ENCODE data around the gene MTA3.

Gene MTA3

DNA sequence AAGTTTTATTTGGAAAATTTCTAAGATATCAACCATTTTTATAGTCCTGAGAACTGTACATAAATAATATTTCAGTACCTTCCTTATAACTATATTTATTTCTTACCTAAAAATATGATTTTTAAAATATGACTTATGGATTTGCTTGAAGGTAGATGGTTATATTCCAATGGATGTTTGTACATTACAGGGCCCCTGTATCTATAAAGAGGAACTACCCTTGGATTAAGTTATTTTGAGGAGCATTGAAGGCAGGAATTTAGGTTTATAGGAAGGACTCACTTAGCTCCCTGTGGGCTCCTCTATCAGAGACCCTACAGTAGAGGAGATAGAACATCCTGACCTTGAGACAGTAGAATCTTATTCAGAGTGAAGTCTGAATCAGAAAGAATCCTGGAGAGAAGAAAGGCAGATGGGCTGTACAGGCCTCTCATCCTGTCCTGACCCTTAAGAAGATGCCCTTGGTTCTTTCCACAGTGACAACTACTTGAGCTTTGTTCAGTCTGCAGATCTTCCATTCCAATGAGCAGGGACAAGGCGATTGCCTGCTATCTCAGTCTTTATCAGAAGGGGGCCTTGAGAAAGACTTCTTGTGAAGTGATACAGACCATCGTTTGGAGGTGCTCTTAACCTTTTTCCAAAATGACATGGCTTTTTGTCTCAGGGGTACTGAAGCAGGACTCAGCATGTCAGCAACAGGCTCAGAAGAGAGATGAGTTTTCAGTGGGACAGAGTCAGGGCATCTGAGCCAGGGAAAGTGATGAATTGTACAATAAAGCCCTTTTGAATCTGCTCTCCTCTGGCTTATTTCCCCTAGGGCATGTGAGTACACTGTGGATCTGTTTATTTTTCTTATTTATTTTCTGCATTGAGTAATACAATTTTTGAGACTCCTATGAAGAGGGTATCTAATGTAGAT, 174.6 kb downstream of the MTA3 start:
- DNase-seq: no peak

DNA sequence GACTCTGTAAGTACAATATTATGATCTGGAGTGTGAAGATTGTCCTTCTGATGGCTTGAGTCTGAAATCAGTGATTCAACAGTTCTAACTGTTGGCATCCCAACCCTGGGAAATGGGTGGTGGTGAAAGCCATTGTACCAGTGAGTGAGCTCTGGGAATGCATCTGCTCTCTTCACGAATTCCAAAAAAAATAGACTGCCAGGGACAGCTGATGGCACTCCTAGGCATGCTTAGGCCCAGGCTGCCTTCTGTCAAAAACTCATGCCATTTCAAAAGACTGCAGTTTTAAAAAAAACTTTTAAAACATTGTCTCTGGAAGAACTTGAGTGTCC, 175.2 kb downstream of the MTA3 start:
- no peak for DNase-seq

DNA sequence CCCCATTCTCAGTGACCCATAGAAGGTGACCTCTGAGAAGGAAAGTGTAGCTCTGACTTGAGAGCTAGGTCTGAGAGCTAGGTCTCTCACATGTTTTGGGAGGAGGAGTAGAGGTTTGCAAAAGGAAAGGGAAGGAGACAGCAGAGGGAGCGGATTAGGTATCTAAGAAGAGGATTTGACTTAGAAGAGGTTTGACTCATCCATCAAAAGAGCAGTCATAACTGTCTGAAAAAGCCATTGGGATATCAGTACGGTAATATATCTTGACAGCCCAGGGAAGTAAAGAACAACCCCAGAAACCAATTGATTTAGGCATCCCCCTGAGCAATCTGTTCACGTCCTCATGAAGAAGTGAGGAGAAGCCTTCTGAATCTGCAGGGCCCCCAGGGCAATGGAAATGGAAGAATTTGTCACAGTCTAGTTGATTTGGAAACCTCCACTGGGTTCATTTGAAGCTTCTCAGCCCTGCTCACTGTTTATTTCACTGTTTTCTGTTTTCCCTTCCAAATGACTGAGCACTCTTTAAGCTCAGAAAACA, 176.2 kb downstream of the MTA3 start:
- DNase-seq: no peak

DNA sequence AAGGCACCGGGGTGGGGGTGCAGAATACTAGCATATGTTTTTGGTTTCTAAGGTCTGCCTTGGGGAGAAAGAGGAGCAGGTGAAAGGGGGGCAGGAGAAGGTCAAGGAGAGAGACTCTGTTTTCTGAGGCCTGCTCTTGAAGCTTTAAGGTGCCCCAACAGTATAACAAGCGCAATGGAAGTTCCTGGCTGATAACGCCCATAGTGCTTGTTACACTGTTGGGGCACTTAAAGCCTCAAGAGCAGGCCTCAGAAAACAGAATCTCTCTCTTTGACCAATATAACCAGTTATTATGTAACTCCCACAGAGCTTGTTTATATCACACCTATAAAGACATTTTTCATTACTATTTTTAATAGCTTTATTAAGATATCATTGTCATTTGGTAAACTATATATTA, 179.0 kb downstream of the MTA3 start:
- DNase-seq: no peak

DNA sequence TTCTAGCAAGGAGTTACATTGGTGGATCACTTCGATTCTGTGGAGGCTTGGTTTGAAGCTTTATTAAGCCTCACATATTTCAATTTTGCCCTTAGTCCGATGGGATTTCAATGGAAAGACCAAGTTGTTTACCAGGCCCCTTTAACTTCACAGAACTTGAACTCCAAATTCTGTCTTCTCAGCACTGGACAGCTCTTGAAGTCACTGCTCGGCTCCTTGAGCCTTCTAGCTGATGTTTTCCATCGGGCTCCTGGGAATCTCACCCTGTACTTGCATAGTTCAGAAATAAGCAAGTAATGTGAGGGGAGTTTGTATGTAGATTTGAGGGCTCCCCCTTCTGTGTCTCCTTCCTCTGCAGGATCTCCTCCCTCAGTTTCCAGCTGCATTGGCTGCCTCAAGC, 180.4 kb downstream of the MTA3 start:
- no peak for DNase-seq

GRCh38 chr2:42752314-42752713, 183.9 kb downstream of the MTA3 start:
- DNase-seq: no peak

GRCh38 chr2:42752816-42753813, 184.7 kb downstream of the MTA3 start:
- DNase-seq: no peak

DNA sequence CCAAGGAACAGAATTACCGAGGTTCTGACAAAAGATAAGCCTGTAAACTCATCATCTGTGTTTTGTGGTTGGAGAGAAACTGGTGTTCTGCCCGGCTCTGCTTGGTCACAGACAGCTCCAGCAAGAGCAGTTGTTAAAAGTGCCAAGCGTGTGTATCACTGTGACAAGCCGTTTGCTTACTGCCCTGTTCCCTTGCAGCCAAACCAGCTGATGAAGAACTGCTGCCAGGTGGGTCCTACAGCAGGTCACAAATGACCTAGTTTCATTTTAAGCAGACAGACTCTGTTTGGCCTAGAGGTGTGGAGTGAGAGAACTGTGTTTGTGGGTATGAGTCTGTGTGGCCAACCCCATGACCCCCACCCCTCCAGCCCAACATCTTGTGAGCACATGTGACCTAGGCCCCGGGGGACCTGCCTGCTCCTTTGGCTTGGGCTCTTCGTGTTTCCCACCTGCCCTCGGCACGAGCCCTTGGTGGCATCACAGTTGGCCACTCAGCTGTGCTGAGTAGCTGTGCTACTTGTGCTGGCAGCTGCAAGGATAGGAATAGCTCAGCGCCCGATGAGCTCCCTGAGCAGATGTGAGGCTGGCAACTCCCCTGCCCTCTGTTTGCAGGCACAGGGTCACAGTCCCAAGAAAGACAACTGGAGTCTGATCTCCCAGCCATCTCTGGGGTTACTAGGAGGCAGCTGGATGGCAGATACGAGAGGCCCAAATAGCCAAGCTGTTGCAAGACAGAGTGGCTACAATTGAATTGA, 185.8 kb downstream of the MTA3 start:
- no peak for DNase-seq

- no peak for DNase-seq
Measured at GRCh38 chr2:42754776-42755140, 186.3 kb downstream of the MTA3 start.

DNA sequence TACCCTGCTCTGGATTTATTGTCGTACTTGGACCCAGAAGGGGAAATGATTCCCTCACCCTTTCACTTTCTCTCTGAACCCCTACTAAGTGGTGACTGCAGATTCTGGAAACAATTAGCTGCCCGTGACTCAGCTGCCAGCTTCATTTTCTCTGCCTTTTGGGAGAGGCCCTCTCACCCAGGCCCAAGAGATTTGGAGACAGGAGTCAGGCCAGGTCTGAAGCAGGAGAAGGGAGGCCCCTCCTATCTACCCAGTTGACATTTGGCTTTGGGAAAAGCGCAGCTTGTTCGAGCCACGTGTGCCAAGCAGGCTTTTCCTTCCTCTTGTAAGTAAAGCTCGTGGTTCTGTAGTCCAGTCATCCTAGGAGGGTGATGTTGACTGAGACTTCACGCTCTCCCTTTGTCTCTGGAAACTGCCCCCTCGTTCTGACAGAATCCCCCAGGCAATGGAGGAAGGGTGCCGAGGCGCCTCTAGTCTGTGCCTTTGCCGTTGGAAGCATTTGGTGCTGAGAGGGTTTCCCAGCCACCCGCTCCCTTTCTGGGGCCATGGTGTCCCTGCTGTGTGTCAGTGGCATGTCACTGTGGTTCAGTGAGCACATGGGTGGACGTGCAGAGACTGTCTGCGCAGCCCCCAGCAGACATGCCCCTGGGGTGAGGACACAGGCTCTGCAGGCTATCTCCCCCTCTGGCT, 186.9 kb downstream of the MTA3 start:
- no peak for DNase-seq

DNA sequence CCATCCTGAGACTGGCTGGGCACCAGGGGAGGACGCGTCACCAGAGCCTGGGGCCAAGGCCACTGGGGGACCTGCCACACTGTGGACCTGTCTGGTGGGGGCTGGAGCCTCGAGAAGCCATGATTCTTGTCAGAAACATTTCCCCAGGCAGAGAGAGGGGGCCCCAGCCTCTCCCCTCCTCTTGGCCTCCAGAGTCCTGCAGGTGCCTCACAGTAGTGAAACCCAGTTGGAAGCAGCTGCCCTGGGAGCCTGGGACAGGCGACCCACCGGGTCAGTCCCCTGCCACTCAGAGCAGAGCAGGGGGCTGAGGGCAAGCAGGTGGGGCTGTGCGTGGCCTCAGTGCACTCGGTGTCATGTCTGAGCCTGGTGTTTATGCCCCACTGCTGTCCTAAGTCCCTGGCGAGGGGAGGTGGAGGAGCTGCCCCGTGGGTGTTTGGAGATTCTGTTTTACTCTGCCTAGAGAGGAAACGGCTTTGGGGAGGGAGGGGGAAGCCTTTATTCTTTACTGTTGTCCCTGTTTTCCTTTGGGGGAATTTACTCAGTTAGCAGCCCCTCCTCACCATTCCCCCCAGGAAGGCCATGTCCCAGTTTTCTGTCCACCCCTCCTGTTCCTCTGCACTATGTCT, 187.8 kb downstream of the MTA3 start:
- DNase-seq: no peak

- no peak for DNase-seq
Measured at GRCh38 chr2:42756966-42757513, 188.6 kb downstream of the MTA3 start.

DNA sequence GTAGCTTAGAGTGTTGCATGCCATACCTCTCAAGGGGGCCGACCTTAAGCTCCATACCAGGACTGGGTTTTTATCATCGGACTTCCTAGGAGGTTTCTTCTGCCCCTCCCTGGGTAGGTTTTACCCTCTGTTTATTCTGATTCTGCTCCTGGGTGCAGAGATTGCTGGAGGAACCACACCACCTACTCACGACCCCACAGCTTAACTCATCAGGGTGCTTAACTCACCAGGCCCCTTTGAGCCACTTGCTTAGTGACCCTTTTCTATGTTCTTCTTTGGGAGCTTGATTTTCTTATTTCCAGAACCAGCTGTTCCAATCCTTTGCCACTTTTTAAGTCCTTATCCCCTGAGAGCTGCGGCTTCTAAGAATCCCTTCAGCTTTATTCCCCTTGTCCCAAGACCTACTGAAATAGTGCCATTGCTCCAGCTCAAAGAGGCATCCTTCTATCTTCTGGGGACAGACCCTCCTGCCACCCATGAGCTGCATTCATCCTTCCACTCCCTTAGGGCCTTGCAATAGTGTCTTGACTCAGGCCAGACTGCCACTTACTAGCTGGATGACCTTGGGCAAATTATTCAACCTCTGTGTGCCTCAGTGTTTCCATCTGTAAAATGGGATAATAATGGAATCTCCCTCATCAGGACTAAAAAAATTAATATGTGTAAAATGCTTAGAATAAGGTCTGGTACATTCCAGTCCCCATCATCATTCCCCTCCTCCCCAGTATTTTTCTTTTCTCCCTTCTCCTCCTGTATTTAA, 189.7 kb downstream of the MTA3 start:
- no peak for DNase-seq

DNA sequence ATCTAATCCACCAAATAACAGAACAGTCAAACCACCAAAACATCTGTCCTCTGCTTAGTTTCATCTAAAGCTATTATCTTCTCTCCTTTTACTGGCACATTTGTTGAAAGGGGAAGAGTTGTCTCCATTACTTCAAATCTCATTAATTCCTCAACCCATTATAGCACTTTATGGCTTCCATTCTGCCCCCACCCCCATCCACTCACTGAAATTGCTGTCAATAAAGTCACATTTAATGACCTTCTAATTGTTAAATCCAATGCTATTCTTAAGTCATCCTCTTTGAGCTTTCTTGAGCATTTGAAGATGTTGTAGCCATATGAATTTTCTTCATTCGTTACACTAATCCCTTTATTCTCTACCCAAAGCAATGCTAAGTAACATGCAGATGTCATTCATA, 190.3 kb downstream of the MTA3 start:
- DNase-seq: no peak

GRCh38 chr2:42761554-42761953, 193.1 kb downstream of the MTA3 start:
- no peak for DNase-seq

- DNase-seq: no peak
Measured at GRCh38 chr2:42762155-42762554, 193.7 kb downstream of the MTA3 start.

DNA sequence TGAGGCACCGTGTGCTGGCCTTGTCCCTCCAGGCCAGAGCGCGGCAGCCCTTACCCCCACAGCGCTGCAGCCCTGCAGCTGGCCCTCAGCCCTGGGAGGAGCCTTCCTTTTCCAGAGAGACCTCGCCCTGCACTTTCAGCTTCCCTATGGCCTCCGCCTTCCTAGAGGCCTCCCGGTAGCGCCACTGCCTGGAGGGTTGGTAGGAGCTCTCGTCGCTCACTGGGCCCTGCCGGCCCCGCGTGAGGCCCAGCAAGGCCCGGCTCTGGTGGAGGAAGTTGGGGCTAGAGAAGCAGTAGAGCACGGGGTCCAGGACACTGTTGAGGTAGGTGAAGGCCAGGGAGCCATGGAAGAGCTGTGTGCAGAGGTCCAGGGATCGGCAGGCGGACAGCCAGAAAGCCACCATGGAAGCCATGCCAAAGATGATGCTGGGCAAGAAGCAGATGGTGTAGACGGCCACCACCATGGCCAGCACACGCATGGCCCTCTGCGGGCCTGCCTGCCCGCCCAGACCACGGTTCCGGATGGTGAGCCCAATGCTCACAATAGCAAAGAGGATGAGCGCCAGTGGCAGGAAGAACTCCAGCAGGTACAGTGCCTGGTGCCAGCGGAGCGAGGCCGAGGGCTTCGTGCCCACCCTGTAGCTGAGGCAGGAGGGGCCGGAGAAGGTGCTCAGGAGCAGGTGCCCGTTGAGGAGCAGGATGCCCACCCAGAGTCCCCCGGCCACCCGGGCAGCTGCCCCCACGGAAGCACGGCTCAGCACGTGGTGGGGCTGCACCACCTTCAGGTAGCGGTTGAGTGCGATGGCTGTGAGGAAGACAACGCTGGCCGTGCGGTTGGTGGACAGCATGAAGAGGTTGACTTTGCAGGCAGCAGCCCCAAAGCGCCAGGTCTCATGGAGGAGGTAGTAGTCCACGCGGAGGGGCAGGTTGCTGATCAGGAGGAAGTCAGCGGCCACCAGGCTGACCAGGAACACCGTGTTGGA, 194.7 kb downstream of the MTA3 start:
- no peak for DNase-seq

DNA sequence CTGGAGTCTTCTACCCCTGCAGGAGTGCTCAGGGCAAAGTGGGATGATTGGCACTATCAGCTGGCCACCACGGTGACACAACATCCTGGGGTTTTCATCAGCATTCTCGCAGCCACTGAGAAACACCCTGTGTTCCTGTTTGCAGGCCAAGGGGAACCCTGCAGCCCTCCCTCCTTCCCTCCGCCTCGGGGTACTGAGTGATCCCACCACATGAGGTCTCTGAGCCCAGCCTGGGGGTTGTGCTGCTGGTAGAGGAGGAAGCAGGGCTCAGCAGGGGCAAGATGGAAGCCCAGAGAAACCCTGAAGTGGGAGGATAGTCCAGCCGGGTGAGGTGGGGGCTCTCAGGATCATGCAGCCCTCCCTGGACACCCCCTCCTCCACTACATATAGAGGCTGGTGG, 195.7 kb downstream of the MTA3 start, which contains the start of gene OXER1:
Gene OXER1, minus strand, starts transcription at position 40 of the 400 bp plus-strand sequence. CDS start 73 bp downstream, outside the sequence.
- no peak for DNase-seq

DNA sequence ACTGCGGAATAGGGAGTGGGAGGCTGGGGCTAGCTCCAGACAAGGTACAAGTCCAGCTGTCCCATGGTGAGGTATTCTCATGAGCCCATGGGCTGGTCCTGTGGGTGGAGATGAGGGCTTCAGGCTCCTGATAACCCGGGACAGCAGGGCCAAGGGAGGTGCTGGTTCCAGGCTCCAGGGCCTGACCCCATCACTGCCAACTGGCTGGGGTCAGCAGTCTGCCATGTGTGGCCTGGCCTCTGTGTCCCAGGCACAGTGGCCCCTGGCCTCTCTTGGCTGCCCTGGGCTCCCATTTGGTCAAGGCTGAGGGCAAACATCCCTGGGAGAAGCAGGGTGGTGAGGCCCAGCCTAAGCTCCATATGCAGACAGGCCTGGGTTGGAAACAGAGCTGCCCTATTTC, 196.5 kb downstream of the MTA3 start:
- no peak for DNase-seq
